NCI-H748 (cell line): ENCODE data around the gene PIK3R6.
"Not testable (repeated sequence)": the region's sequence is repeated elsewhere in the genome, so short reads cannot be mapped to it uniquely, and the experiment has no call there.

Experiments used
- DNase-seq: peaks from one replicate; lab custom pipeline; 2025; ENCODE audit not compliant: unreplicated experiment; lab: John Stamatoyannopoulos, UW

Gene PIK3R6

DNA sequence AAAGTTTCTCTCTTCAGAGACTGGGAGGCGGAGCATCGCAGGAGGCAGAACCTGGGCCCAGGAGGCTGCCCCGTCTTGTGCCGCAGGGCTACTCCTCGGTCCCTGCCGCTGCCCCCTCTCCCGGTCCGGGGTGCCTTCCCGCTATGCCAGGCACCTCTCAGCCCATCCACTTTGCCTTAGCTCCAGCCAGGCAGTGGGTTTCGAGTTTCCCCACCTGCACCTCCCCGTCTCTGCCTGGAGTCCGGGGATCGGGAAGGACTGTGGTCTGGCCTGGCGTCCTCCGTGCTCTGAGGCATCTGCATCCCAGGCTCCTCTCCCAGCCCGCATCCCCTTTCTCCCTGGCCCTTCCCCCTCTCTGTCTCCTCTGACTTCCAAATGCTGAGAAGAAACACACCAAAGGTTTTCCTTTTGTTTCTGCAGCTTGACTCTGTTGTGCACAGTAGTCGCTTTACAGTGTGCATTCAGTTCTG, 26.8 kb upstream of the PIK3R6 start:
- DNase-seq: no peak

- no peak for DNase-seq
These were observed 26.2 kb upstream of the PIK3R6 start for GRCh38 chr17:8893621-8894201.

GRCh38 chr17:8893059-8893458, 25.6 kb upstream of the PIK3R6 start:
- DNase-seq: no peak

DNA sequence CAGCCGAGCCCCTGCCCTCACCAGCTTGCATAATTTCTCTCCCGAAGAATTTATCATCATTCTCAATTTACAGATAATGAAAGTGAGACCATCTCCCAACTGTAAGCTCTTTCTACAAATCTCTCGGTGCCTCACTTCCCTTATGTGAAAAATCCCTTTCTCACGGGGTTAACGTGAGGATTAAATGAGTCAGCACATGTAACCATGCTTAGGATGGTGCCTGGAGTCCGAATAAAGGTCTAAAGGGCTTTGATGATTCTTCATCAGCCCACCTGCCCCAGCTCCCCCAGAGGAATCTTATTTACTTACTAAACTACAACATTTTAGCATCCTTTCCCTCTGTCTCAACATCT, 24.8 kb upstream of the PIK3R6 start:
- no peak for DNase-seq

DNA sequence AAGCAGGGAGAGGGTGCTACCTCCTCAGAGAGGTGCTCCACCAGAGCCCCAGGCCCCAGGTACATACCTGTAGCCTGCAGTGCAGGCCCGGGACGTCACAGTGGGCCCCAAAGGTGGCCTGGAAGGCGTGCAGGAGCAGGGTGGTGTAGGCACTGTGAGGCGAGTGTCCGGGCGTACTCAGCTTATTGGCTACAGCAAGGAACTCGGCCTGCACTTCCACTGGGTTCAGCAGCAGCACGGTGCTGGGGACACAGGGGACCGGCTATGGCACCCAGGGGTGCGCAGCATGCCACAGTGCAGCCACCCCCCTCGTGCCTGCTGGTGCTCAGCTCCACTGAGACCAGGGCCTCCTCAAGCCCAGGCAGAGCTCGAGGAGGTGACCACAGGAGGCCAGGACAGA, 23.2 kb upstream of the PIK3R6 start:
- DNase-seq: no peak

DNA sequence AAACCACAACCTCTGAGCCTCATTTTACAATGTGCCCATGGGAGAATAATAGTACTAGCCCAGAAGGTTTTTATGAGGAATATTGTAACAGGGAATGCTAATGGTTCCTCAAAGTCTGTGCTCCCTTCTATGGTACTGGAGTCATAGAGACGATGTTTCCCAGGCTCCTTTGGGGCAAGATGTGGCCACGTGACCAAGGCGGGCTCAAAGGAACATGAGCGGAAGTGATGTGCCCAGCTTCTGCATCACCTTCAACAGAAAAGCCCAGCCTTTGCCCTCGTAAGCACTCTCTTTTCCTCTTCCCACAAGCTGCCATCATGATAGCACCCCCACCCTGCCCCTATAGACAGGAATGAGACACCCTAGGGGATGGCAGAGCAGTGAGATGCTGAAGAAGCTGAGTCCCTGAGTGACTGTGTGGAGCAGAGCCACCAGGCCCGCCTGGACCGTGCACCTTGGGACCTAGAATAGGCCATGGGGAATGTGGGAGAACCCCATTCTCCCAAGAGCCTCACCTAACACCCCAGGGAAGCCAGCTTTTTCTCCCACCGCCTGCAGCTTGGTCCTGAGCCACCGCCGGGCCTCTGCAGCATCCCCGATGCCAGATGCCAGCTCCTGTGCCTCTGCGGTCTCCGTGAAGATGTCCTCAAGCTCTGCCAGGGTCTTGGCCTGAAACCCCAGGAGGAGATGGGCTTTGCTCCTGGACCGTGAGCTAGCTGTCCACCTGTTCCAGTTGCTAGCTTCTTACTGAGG, 22.2 kb upstream of the PIK3R6 start:
- DNase-seq: no peak

GRCh38 chr17:8888704-8889302, 21.3 kb upstream of the PIK3R6 start:
- no peak for DNase-seq

- DNase-seq: peak; percentile 32
These were observed 20.6 kb upstream of the PIK3R6 start for GRCh38 chr17:8887834-8888703.

- DNase-seq: no peak
These were observed 19.8 kb upstream of the PIK3R6 start for GRCh38 chr17:8887301-8887700.

GRCh38 chr17:8885967-8886684, 18.7 kb upstream of the PIK3R6 start:
- DNase-seq: no peak

- DNase-seq: not testable (repeated sequence)
These were observed 17.9 kb upstream of the PIK3R6 start for GRCh38 chr17:8885163-8885966.

DNA sequence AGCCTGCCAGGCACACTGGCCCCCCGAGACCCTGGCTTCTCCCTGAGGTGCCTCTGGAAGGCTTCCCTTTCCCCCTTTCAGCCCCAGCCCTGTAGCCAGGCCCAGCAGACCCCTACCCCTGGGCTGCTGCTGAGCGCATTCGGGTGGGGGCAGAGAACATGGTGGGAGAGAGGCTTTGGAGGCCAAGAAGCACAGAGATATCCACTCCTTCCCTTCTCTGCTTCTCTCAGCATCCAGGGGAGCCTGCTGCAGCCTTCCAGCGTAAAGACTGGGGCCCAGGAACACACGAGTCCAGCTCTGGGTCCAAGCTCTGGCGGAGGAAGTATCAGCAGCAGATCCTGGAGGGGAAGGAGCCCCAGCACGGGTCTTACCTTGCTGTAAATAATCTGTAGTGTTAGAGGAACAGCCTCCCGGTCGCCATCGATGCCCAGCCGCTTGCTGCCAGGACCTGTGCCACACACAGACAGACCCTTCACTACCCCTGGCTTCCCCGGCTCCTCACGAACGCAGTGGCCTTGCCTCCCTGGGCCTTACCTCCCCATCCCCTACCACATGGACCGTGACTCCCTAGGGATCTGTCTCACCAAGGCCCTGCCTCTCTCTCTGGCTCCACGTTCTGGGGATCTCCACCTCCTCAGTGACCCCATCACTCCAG, 17.0 kb upstream of the PIK3R6 start:
- no peak for DNase-seq

- DNase-seq: no peak
These were observed 15.9 kb upstream of the PIK3R6 start for GRCh38 chr17:8883353-8883752.

GRCh38 chr17:8881606-8882005, 14.1 kb upstream of the PIK3R6 start:
- no peak for DNase-seq

DNA sequence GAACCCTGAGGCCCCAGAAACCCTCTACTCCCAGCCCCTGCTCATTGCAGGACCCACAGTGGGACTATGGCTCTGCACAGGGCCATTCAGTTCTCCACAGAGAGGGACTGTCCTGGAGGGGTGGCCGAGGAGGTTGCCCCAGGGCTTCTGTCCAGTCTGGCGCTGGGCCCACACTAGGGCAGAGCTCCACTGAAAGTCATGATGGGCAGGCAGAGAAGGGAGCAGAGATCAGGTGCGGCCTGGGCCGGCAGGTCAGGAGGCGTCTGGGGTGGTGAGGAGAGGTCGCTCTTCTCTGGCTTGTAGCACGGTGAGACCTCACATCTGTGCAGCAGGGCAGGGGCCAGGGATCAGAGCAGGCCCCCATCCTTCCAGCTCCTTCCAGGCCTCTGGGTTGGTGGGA, 13.0 kb upstream of the PIK3R6 start:
- DNase-seq: no peak

DNA sequence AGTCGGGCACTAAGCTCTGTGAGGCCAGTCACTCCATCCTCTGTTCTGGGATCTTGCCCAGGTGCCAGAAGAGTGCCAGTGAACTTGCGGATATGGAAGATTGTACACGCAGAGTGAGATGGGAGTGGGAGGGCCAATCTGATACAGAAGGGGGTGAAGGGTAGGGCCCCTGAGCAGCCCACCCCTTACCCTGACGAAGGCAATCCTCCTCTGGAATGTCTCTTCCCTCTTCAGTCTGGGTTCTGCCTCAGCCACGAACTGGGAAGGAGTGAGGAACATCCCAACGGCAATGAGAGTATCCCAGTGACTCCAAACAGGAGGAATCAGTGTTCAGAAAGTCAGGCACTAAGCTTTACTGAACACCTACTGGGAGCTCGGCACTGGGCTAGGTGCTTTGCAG, 11.9 kb upstream of the PIK3R6 start:
- no peak for DNase-seq

- DNase-seq: no peak
These were observed 10.5 kb upstream of the PIK3R6 start for GRCh38 chr17:8877984-8878383.

DNA sequence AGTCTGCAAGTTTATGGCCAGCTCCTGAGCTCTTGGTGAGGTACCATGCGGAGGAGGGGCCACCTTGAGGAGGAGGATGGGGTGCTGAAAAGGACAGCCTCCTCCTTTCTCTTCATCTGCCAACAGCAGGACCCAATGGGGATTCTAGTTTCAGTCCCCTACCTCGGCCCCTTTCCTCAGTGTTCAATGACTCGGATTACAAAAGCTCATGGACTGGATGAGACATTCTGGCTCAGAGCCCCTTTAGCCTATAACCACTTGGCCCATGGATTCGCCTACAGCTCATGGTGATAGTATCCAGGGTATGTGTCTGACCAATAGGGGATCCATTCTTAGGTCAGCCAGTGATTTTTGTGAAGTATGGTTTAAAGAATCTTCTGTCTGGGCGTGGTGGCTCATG, 8.5 kb upstream of the PIK3R6 start:
- DNase-seq: no peak

GRCh38 chr17:8875436-8875835, 8.0 kb upstream of the PIK3R6 start:
- DNase-seq: no peak
